ENCODE data around the gene DBN1. TPM values are rescaled to one million over a fixed set of nuclear protein-coding genes. Genes with fewer than 3 reads are reported as not detected.

Gene DBN1
- total RNA-seq, 1 donor from 2014 or later, result 27.2 TPM

GRCh38 chr5:177455661-177456590 lies 17.5 kb downstream of the DBN1 start:
- ATAC-seq, result peak; percentile 61

DNA sequence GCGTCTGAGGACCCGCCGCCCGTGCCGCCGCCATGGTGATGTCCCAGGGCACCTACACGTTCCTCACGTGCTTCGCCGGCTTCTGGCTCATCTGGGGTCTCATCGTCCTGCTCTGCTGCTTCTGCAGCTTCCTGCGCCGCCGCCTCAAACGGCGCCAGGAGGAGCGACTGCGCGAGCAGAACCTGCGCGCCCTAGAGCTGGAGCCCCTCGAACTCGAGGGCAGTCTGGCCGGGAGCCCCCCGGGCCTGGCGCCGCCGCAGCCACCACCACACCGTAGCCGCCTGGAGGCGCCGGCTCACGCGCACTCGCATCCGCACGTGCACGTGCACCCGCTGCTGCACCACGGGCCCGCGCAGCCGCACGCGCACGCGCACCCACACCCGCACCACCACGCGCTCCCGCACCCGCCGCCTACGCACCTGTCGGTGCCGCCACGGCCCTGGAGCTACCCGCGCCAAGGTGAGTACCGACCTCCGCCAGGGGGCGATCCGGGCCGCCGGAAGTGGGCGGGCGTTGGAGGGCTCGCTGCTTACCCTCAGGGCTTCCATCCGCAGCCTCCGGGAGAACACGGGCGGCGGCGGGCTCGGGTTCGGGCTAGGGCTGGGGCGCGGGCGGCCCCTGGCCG lies 18.3 kb downstream of the DBN1 start:
- peak; percentile 51 for ATAC-seq

- ATAC-seq, result peak; percentile 63
Observed at GRCh38 chr5:177454397-177455035, 18.9 kb downstream of the DBN1 start.

DNA sequence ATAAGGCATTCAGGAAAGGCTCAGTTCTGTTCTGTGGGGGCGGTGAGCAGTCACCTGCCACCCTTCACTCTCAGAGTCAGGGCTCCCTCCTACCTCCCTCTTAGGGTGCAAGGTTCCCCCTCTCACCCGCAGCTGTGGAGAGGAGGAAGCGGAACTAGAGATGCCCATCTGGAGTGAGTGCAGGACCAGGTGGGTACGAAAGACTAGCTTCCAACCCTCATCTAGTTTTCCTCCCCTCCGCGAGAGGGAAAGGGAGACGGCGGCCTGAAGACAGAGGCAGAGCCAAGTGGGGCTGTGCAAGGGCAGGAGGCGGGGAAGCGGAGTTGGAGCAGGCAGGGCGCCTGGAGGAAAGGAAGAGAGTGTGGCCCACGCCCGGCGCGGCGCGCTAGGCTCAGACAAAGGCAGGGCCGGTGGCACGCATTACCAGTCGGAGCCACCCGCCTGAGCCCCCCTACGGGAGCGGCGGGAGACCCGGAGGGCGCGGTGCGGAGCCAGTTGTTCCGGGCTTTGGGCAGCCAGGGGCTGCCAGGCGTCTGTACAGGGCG lies 19.5 kb downstream of the DBN1 start:
- peak; percentile 2 for ATAC-seq

- no peak for ATAC-seq
Observed at GRCh38 chr5:177452688-177453638, 20.5 kb downstream of the DBN1 start.

GRCh38 chr5:177450667-177451424 lies 22.6 kb downstream of the DBN1 start:
- ATAC-seq, result no peak

GRCh38 chr5:177449140-177450061 lies 24.0 kb downstream of the DBN1 start:
- peak; percentile 50 for ATAC-seq

DNA sequence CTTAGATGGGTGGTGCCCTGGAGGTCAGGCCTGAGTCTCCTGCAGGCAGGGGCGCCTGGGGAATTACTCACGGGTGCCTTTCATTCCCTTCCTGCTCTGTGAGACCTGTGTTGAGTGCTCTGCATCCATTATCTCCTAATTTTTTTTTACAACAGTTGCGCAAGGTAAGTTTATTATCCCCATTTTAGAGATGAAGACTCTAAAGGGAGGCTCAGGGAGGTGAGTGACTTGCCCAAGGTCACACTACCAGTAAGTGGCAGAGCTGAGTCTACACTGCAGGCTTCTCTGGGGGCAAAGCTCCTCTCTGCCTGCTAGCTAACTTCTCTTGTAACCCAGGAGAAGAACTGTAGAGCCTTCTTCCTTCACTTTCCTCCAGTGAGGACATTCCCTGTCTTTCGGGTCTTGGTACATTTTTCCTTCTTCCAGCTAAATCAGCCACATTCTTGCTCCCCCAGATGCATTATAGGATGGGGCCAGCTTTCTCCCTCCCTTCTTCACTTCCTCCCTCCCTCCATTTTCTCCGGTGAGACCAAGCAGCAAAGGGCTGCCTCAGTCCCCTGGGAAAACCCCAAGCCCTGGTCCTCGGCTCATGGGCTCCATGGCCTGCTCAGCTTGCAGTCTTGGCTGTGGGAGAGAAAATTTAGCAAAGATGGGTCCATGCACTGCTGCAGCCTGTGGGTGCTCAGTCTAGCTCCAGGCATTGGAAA lies 25.0 kb downstream of the DBN1 start:
- no peak for ATAC-seq

GRCh38 chr5:177447611-177448243 lies 25.7 kb downstream of the DBN1 start:
- peak; percentile 8 for ATAC-seq

DNA sequence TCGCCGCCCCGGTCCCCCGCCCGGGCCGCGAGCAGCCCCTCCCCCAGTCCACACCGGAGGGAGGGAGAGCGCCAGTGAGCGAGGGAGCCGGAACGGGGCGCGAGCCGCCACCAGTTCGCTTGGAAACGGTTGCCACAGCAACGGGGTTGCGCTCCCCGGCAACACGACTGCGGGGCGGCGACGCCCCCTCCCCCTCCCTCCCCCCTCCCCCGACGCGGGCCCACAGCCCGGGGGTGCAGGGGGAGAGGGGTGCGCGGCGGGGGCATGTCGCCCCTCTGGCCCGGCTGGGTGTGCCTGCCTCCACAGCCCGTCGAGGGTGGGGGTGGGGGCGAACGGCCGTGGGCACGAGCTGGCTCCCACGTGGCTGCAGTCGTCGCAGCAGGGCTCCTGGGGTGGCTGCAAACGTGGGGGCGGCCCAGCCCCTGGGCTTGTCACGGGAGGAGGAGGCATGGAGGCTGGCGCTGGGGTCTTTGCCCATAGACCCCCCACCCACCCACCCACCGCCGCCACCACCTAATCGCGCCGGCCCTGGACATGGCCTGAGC lies 26.3 kb downstream of the DBN1 start:
- ATAC-seq, result peak; percentile 2

DNA sequence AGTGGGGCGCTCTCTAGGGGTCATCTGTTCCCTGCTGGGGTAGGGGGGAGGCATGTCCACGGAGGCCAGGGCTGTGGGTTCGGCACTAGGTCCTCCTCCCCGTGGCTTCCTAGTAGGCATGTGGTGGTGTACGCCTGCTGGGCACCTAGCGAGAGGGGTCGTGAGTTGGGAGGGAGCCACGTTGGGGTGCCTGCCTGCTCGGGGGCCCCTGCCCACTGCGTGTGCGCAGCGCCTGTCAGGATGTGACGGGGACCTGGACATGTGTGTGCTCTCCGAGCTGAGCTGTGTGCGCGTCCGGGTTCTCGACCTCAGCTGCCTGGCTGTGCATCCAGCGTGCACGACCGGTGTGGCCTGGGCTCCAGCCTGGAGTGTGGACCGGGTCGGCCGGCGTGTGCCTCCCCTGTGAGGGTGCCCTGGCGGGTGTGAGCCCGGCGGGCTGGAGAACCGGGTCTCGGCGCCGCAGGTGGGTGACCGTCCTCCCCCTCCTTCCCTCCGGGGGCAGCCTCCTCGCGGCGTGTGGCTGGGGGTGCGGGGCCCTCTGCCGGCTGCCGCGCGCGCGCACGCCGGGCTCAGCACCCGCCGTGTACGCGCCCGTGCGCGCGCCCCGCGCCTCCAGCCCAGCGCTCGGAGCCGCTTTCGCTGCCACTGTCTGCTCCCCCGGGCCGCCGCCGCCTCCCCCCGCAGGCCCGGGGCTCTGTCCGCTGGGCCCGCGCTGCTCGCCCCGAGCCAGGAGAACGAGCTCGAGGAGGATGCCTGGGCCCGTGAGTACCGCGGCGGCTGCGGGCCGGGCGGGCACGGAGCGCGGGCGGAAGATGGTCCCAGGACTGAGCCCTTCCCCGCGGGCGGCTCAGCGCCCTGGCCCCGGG lies 27.0 kb downstream of the DBN1 start, which contains the start of gene PRR7:
PRR7 (plus strand) TSS at position 615 of the 866 bp plus-strand sequence. CDS start 8,254 bp downstream, outside the sequence.
- ATAC-seq, result peak; percentile 61

GRCh38 chr5:177445917-177446199 lies 27.6 kb downstream of the DBN1 start:
- ATAC-seq, result no peak

GRCh38 chr5:177445052-177445916 lies 28.1 kb downstream of the DBN1 start:
- no peak for ATAC-seq

DNA sequence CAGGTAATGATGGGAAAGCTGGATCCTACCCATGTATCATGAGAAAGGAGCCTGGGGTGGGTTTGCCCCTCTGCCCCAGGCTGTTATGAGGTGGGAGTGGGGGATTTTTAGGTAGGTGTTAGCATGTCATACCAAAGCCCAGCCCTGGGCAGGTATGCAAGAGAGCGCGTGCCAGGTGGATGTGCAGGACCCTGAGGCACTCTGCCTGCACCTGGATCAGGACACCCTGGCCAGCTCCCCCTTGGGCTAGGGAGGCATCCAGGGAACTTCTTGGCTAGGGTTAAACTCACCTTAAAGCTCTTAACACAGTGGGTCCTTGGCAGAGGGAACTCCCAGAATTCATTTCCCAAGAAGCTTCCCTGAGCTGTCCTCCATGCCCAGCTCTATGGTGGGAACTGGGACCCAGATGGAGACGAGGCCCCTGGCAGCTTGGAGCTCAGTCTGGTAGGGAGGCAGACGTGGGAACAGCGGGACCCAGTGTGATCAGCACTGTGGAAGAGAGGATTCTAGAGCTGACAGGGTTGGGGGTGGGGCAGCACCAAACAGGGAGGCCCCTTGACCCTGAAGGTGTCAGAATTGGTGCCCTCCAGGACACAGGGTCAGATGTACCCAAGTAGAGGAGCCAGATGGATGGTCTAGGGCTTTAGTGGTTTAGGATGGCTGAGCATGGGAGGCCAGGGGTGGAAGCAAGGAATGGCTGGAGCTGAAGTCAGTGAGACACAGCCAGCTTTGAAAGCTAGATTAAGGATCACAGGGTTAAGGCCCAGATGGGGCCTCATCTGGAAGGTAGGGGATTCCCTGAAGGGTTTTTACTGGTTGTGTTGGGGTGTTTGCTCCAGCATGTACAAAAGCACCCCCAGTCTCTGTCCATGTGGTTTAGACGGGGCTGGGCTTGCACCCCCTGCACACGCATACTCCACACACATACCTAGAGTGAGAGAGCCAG lies 29.1 kb downstream of the DBN1 start:
- no peak for ATAC-seq
